ENCODE measurements around the gene SLC27A4.

DNA sequence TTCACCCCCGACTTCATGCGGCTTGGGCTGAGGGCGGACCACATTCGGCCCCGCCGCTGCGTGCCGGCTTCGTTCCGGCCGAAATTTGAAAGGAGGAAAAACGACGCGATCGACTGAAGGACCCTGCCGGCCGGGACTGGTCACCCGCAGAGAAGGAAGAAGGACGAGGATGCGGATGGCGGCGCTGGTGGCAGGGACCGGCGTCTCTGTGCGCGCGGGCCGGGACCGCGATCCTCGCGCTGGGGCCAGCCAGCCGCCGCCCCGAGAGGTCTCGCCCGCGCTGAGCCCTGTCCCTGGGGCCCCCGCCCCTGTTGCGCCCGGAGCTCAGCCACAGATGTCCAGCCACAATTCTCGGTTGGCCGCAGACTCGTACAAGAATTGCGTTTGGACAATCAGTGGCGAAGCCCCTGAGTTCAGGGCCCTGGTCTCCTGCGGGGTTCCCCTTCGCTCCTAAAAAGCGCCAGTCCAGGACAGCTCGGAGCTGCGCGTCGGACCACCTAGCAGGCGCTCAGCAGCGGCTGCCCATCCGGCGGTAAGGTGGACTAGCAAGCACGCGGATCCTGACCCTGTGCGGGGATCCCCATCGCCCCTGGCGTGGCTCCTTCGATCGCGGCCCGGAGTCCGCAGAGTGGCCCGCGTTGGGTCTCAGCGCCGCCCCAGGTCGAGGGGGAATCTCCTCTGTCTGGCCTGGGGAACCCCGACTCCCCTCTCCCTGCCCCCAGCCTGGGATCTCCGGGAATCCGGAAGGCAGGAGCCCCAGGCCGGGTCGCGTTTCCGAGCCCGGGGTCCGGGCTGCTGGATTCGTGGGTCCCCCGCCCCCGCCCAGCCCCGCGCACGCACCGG, 52.2 kb downstream of the SLC27A4 start:
- TF ChIP-seq, protein P1, sequence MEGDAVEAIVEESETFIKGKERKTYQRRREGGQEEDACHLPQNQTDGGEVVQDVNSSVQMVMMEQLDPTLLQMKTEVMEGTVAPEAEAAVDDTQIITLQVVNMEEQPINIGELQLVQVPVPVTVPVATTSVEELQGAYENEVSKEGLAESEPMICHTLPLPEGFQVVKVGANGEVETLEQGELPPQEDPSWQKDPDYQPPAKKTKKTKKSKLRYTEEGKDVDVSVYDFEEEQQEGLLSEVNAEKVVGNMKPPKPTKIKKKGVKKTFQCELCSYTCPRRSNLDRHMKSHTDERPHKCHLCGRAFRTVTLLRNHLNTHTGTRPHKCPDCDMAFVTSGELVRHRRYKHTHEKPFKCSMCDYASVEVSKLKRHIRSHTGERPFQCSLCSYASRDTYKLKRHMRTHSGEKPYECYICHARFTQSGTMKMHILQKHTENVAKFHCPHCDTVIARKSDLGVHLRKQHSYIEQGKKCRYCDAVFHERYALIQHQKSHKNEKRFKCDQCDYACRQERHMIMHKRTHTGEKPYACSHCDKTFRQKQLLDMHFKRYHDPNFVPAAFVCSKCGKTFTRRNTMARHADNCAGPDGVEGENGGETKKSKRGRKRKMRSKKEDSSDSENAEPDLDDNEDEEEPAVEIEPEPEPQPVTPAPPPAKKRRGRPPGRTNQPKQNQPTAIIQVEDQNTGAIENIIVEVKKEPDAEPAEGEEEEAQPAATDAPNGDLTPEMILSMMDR (IDR thresholded peaks at IDR 0.05 in 8 of 11, conservative IDR thresholded peaks at IDR 0.05 in 3 of 11) = no peak
- TF ChIP-seq POLR2A (IDR thresholded peaks at IDR 0.05) = no peak

All from spleen (tissue), 7 donors.